ENCODE results near the gene FAM151B.
"Not testable (repeated sequence)": the region's sequence is repeated elsewhere in the genome, so short reads cannot be mapped to it uniquely, and the experiment has no call there.

FAM151B gene

GRCh38 chr5:80468131-80468530 is 19.8 kb upstream of the FAM151B start:
- DNase-seq (ENCODE audit: extremely low read depth, low read depth): no peak
- no peak for TF ChIP-seq CTCF (IDR thresholded peaks at IDR 0.05; ENCODE audit: low read depth, low read length)

GRCh38 chr5:80470631-80471030 is 17.3 kb upstream of the FAM151B start:
- DNase-seq (ENCODE audit: extremely low read depth, low read depth): not testable (repeated sequence)

- no peak for TF ChIP-seq CTCF (IDR thresholded peaks at IDR 0.05; ENCODE audit: low read depth, low read length)
- no peak for DNase-seq (ENCODE audit: extremely low read depth, low read depth)
Measured at GRCh38 chr5:80474929-80475328, 13.0 kb upstream of the FAM151B start.

GRCh38 chr5:80479713-80480112 is 8.2 kb upstream of the FAM151B start:
- no peak for TF ChIP-seq CTCF (IDR thresholded peaks at IDR 0.05; ENCODE audit: low read depth, low read length)

GRCh38 chr5:80480354-80480753 is 7.5 kb upstream of the FAM151B start:
- TF ChIP-seq CTCF (IDR thresholded peaks at IDR 0.05; ENCODE audit: low read depth, low read length): no peak
- no peak for DNase-seq (ENCODE audit: extremely low read depth, low read depth)

More at GRCh38 chr5:80479713-80480112, 8.2 kb upstream of the FAM151B start:
- no peak for DNase-seq (ENCODE audit: extremely low read depth, low read depth)

- TF ChIP-seq CTCF (IDR thresholded peaks at IDR 0.05; ENCODE audit: low read depth, low read length): peak; percentile 82
- DNase-seq (ENCODE audit: extremely low read depth, low read depth): peak; percentile 36
Measured at GRCh38 chr5:80481019-80481893, 6.6 kb upstream of the FAM151B start.

GRCh38 chr5:80482578-80482977 is 5.3 kb upstream of the FAM151B start:
- TF ChIP-seq CTCF (IDR thresholded peaks at IDR 0.05; ENCODE audit: low read depth, low read length): no peak
- DNase-seq (ENCODE audit: extremely low read depth, low read depth): no peak

Data from AG09319 (cell line).